ENCODE data around the gene B3GLCT. TPM values are rescaled to one million over a fixed set of nuclear protein-coding genes. Genes with fewer than 3 reads are reported as not detected.
A peak's percentile ranks its signal among the peaks of the same experiment; 100 is the strongest.

The B3GLCT gene
- polyA plus RNA-seq, 1 of the 3 experiments (the other 2 are of a cell fraction), result 2.4 TPM

DNA sequence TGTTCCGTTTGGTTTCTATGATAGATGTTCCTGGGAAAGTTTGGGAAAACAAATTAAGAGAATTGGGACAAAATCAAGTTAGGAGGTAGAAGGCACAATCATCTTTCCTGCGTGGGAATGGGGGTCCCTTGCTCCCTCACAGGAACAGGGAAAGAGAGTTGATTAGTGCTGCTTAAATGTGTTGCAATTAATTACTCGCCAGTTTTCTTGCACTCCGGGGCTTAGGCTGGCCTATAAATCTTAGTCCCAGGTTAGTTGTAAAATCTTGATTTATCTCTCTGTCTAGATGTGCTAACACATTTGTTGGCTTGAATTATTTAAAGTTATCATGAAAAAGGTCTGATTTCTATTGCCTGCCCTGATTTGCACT lies 10.1 kb downstream of the B3GLCT start:
- Histone ChIP-seq H2AFZ (ENCODE audit: low read depth) (peak overlapping the region; percentile 20; the same call in 1 of the 2 replicates), H3F3A (replicated peaks; ENCODE audit: insufficient read depth) (peaks cover 3% of the 10 kb centered on the region), H3K4me1 (ENCODE audit: control insufficient read depth in 1 of 2, insufficient read depth in 2 of 2, low read depth in 1 of 2, low read length in 1 of 2) (peaks cover 18 to 27% of the 10 kb centered on the region in 2 experiments; a peak in 3 of 4 replicates), H3K79me2 (ENCODE audit: insufficient read depth) (peaks cover 7% of the 10 kb centered on the region; the same call in 1 of the 2 replicates), H3K36me3 (replicated peaks in 1 of 2; ENCODE audit: control insufficient read depth in 1 of 2, insufficient read depth in 2 of 2, low read length in 1 of 2) (no peaks in the 10 kb centered on the region), H3K4me3 (ENCODE audit: low read depth in 2 of 2, low read length in 1 of 2) (0 out of 4 replicates have a peak overlapping the region, but pooled peaks of 1 of the 2 experiments have one; percentile 18), H3K9me2 (no peaks in the 10 kb centered on the region), H3K9me3 (no peaks in the 10 kb centered on the region), H3K9ac (no peak overlapping the region), H3K27ac (ENCODE audit: low read depth in 2 of 2, low read length in 1 of 2) (peak overlapping the region; percentile 20 to 83; a peak in 3 of 4 replicates), H4K20me1 (ENCODE audit: insufficient read depth) (no peaks in the 10 kb centered on the region), H3K4me2 (peak overlapping the region; percentile 63; the same call in 1 of the 2 replicates), H3K27me3 (ENCODE audit: insufficient read depth) (no peaks in the 10 kb centered on the region)
- DNase-seq, result no peak
- POLR2A ChIA-PET, result interaction anchor here (1.1 to 1.3 kb wide), 2 partner anchors 9 to 10 kb away, joined by 3 to 5 read pairs; partner anchors contain the start of gene B3GLCT
- TF ChIP-seq JUND (IDR thresholded peaks at IDR 0.05) (no peak), TAF1 (IDR thresholded peaks at IDR 0.05; ENCODE audit: borderline replicate concordance, low read depth, low read length) (no peak), SMC3 (IDR thresholded peaks at IDR 0.05; ENCODE audit: low read depth, low read length) (no peak), TEAD4 (IDR thresholded peaks at IDR 0.05; ENCODE audit: borderline replicate concordance, insufficient read depth) (no peak), POLR2AphosphoS5 (IDR thresholded peaks at IDR 0.05; ENCODE audit: low read depth, low read length) (no peak), CHD2 (IDR thresholded peaks at IDR 0.05; ENCODE audit: low read length, partially characterized antibody) (no peak), EP300 (IDR thresholded peaks at IDR 0.05; ENCODE audit: borderline replicate concordance in 1 of 2, low read depth in 1 of 2, low read length in 1 of 2) (no peak), SIN3A (IDR thresholded peaks at IDR 0.05; ENCODE audit: borderline replicate concordance, low read depth, low read length) (no peak), EZH2phosphoT487 (IDR thresholded peaks at IDR 0.05; ENCODE audit: borderline replicate concordance, low read depth) (no peak), NFIC (IDR thresholded peaks at IDR 0.05; ENCODE audit: borderline replicate concordance) (no peak), RXRA (IDR thresholded peaks at IDR 0.05; ENCODE audit: borderline replicate concordance, low read depth) (no peak), TCF12 (IDR thresholded peaks at IDR 0.05) (no peak)
- TF ChIP-seq, protein P1, sequence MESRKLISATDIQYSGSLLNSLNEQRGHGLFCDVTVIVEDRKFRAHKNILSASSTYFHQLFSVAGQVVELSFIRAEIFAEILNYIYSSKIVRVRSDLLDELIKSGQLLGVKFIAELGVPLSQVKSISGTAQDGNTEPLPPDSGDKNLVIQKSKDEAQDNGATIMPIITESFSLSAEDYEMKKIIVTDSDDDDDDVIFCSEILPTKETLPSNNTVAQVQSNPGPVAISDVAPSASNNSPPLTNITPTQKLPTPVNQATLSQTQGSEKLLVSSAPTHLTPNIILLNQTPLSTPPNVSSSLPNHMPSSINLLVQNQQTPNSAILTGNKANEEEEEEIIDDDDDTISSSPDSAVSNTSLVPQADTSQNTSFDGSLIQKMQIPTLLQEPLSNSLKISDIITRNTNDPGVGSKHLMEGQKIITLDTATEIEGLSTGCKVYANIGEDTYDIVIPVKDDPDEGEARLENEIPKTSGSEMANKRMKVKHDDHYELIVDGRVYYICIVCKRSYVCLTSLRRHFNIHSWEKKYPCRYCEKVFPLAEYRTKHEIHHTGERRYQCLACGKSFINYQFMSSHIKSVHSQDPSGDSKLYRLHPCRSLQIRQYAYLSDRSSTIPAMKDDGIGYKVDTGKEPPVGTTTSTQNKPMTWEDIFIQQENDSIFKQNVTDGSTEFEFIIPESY (IDR thresholded peaks at IDR 0.05; ENCODE audit: borderline replicate concordance, low read depth), result no peak
- TF ChIP-seq, protein P2, sequence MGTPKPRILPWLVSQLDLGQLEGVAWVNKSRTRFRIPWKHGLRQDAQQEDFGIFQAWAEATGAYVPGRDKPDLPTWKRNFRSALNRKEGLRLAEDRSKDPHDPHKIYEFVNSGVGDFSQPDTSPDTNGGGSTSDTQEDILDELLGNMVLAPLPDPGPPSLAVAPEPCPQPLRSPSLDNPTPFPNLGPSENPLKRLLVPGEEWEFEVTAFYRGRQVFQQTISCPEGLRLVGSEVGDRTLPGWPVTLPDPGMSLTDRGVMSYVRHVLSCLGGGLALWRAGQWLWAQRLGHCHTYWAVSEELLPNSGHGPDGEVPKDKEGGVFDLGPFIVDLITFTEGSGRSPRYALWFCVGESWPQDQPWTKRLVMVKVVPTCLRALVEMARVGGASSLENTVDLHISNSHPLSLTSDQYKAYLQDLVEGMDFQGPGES (IDR thresholded peaks at IDR 0.05; ENCODE audit: low read depth, low read length), result no peak
- TF ChIP-seq, protein P3, sequence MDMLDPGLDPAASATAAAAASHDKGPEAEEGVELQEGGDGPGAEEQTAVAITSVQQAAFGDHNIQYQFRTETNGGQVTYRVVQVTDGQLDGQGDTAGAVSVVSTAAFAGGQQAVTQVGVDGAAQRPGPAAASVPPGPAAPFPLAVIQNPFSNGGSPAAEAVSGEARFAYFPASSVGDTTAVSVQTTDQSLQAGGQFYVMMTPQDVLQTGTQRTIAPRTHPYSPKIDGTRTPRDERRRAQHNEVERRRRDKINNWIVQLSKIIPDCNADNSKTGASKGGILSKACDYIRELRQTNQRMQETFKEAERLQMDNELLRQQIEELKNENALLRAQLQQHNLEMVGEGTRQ (IDR thresholded peaks at IDR 0.05; ENCODE audit: borderline replicate concordance, low read depth, low read length), result no peak
- WGBS (ENCODE audit: low lambda C conversion rate), result 44% methylated on average over 4 of the region's 4 CpGs
- CTCF ChIA-PET, result interaction anchor here (0.8 to 2.6 kb wide), 4 partner anchors 9 to 215 kb away, joined by 3 to 22 read pairs (median 10); partner anchors contain the start of gene B3GLCT
